Natural killer cell (primary cell): ENCODE measurements around the gene BGN. TPM values are rescaled to one million over a fixed set of nuclear protein-coding genes. Genes with fewer than 3 reads are reported as not detected.

ENCODE experiments used
- ATAC-seq, 3 donors: fragments of 150-1000 bp in 2 of 3; fragments of 200-7000 bp in 1 of 3; cut with Tn5 transposase; 1 replicate in 1 of 3; 2 replicates in 2 of 3; pipeline ENCODE4 v1.10.0; 2021; ENCODE audit warnings: mild to moderate bottlenecking in 2 of 3, moderate library complexity in 2 of 3
- DNase-seq, 2 donors: peaks; one replicate each; pipeline versions ENCODE4 v3.0.0 to v3.0.0-alpha.2; 2013 to 2021; ENCODE audit warnings: mixed read lengths in 1 of 2
- H3K27ac ChIP-seq: one replicate; pipeline ENCODE4 v1.5.1; 2013; ENCODE audit warnings: mild to moderate bottlenecking, low read length
- H3K27me3 ChIP-seq: one replicate; pipeline ENCODE4 v1.6.1; 2013; ENCODE audit warnings: low read length; ENCODE audit not compliant: control insufficient read depth, insufficient read depth
- H3K36me3 ChIP-seq: one replicate; pipeline ENCODE4 v1.6.1; 2013; ENCODE audit warnings: low read length; ENCODE audit not compliant: control insufficient read depth, insufficient read depth
- H3K4me1 ChIP-seq: one replicate; pipeline ENCODE4 v1.6.1; 2013; ENCODE audit warnings: low read length; ENCODE audit not compliant: control insufficient read depth, insufficient read depth
- H3K4me3 ChIP-seq: one replicate; pipeline ENCODE4 v1.5.1; 2013; ENCODE audit warnings: low read length
- H3K9me3 ChIP-seq: one replicate; pipeline ENCODE4 v1.6.1; 2013; ENCODE audit warnings: low read length; ENCODE audit not compliant: control insufficient read depth, insufficient read depth
- H3K27ac Mint-ChIP-seq, 2 donors: one replicate each; pipeline ENCODE4 v1.8.0; 2022; ENCODE audit warnings: mild to moderate bottlenecking in 2 of 2, mixed read lengths in 2 of 2, moderate library complexity in 1 of 2
- H3K27me3 Mint-ChIP-seq, 2 donors: one replicate each; pipeline ENCODE4 v1.8.0; 2022; ENCODE audit warnings: low read depth in 2 of 2, mixed read lengths in 2 of 2
- H3K36me3 Mint-ChIP-seq: one replicate; pipeline ENCODE4 v1.8.0; 2022; ENCODE audit warnings: mixed read lengths
- H3K4me1 Mint-ChIP-seq, 2 donors: one replicate each; pipeline ENCODE4 v1.8.0; 2022; ENCODE audit warnings: mixed read lengths in 2 of 2
- H3K4me3 Mint-ChIP-seq: one replicate; pipeline ENCODE4 v1.8.0; 2022; ENCODE audit warnings: mild to moderate bottlenecking, moderate library complexity, mixed read lengths
- H3K9me3 Mint-ChIP-seq, 2 donors: one replicate each; pipeline ENCODE4 v1.8.0; 2022; ENCODE audit warnings: mixed read lengths in 2 of 2
- WGBS: methylation state at CpG from one replicate; pipeline ENCODE4 v1.1.7; 2013; ENCODE audit warnings: missing lambda C conversion rate; ENCODE audit not compliant: insufficient coverage; 5-methylcytosine and 5-hydroxymethylcytosine counted together
- intact Hi-C: fragments of 100-400 bp; cut with micrococcal nuclease; formaldehyde crosslinking; loops from one replicate; pipeline ENCODE4 v1.14.2; 2022
- total RNA-seq, 4 donors: library from RNA; stranded (reverse); fragments of 120-200 nt in 1 of 4; gene quantifications; one replicate each; pipeline versions ENCODE4 v1.2.3 to v1.2.4, GENCODE V29; 2013 to 2022
- TF ChIP-seq, protein P1 (sequence below): fragments of 200-600 bp; IDR thresholded peaks from one replicate; pipeline ENCODE4 v1.8.0; 2022; ENCODE audit warnings: antibody characterized with exemption

The BGN gene
- total RNA-seq, 3 donors from 2014 or later (not counting 1 experiment from before 2014, with no cell fraction given), result not detected

DNA sequence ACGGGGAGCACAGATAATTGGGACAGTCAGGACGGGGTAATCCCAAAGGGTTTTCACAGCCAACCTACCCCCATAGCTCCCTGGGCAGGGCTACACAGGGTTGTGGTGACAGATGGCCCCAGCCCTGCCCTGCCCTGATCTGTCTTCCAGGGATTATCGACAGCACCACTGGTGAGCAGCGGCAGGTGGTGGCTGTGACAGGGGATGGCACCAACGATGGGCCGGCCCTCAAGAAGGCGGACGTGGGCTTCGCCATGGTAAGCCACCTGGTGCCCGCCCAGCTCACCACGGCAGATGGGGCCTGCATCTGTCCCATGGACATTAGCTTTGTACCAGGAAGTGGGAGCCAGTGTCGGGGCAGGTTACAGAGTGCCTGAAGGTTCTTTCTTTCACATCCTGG is 62.0 kb downstream of the BGN start:
- Mint-ChIP-seq H3K36me3 (no peaks in the 10 kb centered on the region), H3K27me3 (peaks cover 0 to 4% of the 10 kb centered on the region in 2 donors), H3K4me1 (no peaks in the 10 kb centered on the region), H3K27ac (no peak overlapping the region), H3K9me3 (no peaks in the 10 kb centered on the region), H3K4me3 (no peak overlapping the region)
- intact Hi-C loops, result no loop called here
- Histone ChIP-seq H3K27ac (no peak overlapping the region), H3K27me3 (no peaks in the 10 kb centered on the region), H3K4me3 (no peak overlapping the region), H3K4me1 (no peaks in the 10 kb centered on the region), H3K9me3 (no peaks in the 10 kb centered on the region), H3K36me3 (no peaks in the 10 kb centered on the region)
- TF ChIP-seq, protein P1, sequence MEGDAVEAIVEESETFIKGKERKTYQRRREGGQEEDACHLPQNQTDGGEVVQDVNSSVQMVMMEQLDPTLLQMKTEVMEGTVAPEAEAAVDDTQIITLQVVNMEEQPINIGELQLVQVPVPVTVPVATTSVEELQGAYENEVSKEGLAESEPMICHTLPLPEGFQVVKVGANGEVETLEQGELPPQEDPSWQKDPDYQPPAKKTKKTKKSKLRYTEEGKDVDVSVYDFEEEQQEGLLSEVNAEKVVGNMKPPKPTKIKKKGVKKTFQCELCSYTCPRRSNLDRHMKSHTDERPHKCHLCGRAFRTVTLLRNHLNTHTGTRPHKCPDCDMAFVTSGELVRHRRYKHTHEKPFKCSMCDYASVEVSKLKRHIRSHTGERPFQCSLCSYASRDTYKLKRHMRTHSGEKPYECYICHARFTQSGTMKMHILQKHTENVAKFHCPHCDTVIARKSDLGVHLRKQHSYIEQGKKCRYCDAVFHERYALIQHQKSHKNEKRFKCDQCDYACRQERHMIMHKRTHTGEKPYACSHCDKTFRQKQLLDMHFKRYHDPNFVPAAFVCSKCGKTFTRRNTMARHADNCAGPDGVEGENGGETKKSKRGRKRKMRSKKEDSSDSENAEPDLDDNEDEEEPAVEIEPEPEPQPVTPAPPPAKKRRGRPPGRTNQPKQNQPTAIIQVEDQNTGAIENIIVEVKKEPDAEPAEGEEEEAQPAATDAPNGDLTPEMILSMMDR, result no peak
- ATAC-seq (no peak), DNase-seq (no peak)
- WGBS, result 82% methylated on average over 10 of the region's 12 CpGs

DNA sequence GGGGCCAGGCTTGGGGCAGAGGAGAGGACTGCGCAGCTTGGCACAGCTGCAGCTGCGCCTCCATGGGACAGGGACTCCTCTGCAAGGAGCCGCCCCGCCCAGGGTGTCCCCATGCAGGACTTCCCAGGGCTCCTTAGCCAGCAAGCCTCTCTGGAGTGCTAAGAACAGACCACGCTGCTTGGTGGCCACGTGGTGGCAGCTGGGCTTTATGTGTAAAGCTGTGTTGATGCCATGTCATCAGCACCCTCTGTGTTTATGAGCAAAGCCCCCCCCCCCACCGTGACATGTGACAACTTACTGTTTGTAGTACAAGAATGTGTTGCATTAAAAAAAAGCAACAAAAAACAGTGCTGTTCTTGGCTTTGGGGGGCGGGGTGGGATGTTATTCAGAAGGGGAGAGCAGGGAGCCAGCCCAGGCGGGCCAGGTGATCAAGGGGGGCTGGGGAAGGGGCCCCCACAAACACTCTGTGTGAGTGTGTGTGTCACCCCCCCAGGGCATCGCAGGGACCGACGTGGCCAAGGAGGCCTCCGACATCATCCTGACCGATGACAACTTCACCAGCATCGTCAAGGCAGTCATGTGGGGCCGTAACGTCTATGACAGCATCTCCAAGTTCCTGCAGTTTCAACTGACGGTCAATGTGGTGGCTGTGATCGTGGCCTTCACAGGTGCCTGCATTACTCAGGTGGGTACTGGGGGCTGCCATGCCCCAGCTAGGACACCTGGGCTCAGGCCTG is 63.0 kb downstream of the BGN start:
- Histone ChIP-seq H3K4me1 (no peaks in the 10 kb centered on the region), H3K27ac (no peak overlapping the region), H3K36me3 (no peaks in the 10 kb centered on the region), H3K4me3 (no peak overlapping the region), H3K9me3 (no peaks in the 10 kb centered on the region), H3K27me3 (no peaks in the 10 kb centered on the region)
- intact Hi-C loops, result no loop called here
- H3K4me3 Mint-ChIP-seq, result no peak overlapping the region
- no peaks in the 10 kb centered on the region for H3K9me3 Mint-ChIP-seq
- H3K4me1 Mint-ChIP-seq, result no peaks in the 10 kb centered on the region
- 98% methylated on average over 15 of the region's 19 CpGs for WGBS
- no peaks in the 10 kb centered on the region for H3K36me3 Mint-ChIP-seq
- TF ChIP-seq, protein P1, result no peak
- peaks cover 0 to 4% of the 10 kb centered on the region in 2 donors for H3K27me3 Mint-ChIP-seq
- ATAC-seq (no peak), DNase-seq (no peak)
- H3K27ac Mint-ChIP-seq, result no peak overlapping the region

Other genes starting within 250 kb of the BGN start
- not detected for gene PNMA6F, start 173.2 kb upstream of the BGN start, total RNA-seq
- gene ZNF275, start 160.8 kb upstream of the BGN start, total RNA-seq, result 10 to 100 TPM in 2 of 3 donors, 1 to 10 TPM in 1; 9.1 to 17.4 (median 17.3) TPM
- not detected for gene PNMA6E, start 93.6 kb upstream of the BGN start, total RNA-seq
- gene ZFP92, start 83.5 kb upstream of the BGN start, total RNA-seq, result 1 to 10 TPM; 1.6 to 3.3 (median 2.9) TPM
- 1 to 10 TPM; 1.6 to 3.4 (median 3.1) TPM for gene TREX2, start 48.9 kb upstream of the BGN start, total RNA-seq
- gene HAUS7, start 24.4 kb upstream of the BGN start, total RNA-seq, result 10 to 100 TPM; 27.4 to 33.1 (median 31.9) TPM
- gene ATP2B3, start 22.7 kb downstream of the BGN start, total RNA-seq, result not detected
- gene CCNQ, start 104.2 kb downstream of the BGN start, total RNA-seq, result 10 to 100 TPM in 2 of 3 donors, 1 to 10 TPM in 1; 9.0 to 17.2 (median 12.5) TPM
- not detected for gene DUSP9, start 152.2 kb downstream of the BGN start, total RNA-seq
- 1 to 10 TPM in 1 of 3 donors, under 1 TPM in 2; 0.66 to 1.1 (median 0.97) TPM for gene PNCK, start 178.8 kb downstream of the BGN start, total RNA-seq
- gene SLC6A8, start 192.9 kb downstream of the BGN start, total RNA-seq, result 1 to 10 TPM in 2 of 3 donors, under 1 TPM in 1; 0.77 to 2.5 (median 1.4) TPM
- gene BCAP31, start 229.4 kb downstream of the BGN start, total RNA-seq, result 100 to 1,000 TPM; 109 to 131 (median 119) TPM
- gene ABCD1, start 229.9 kb downstream of the BGN start, total RNA-seq, result 10 to 100 TPM; 12.2 to 13.9 (median 13.8) TPM